ENCODE results near the gene CLDN19.

Gene CLDN19, protein sequence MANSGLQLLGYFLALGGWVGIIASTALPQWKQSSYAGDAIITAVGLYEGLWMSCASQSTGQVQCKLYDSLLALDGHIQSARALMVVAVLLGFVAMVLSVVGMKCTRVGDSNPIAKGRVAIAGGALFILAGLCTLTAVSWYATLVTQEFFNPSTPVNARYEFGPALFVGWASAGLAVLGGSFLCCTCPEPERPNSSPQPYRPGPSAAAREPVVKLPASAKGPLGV

DNA sequence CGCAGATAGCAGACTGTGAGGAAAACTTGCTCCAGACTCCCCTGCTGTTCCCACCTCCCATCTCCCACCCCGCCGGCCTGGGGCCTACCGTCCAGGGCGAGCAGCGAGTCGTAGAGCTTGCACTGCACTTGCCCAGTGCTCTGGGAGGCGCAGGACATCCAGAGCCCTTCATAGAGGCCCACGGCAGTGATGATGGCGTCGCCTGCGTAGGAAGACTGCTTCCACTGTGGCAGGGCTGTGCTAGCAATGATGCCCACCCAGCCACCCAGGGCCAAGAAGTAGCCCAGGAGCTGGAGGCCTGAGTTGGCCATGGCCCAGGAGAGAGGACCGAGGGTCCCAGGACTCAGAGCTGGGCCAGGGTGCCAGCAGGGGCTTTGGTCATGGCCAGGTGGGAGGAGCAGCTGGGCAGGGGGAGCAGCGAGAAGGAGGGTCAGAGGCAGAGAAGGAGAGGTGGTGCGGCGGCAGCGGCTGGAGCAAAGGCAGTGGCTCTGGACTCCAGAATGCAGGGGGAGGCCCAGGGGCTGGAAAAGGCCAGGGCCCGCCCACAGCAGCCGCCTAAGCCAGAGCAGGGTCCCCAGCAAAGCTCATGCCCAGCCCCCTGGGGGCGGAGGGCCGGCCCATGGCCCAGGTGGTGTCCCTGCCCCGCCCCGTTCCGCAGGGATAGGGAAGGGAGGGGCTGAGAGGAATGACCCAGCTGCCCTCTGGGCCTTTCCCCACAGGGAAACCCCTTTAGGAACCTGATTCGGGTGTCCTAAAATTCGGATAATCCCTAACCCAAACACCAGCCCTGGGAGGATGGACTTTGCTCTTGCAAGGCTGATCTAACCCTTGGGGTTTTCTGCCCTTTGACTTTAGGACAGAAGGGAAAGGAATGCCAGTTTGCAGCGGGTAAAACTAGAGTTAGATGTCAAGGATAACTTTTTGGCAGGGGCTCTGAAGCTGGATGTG is at the start of gene CLDN19:
Gene CLDN19 (minus strand): TSS at position 484 of the 948 bp plus-strand sequence. CDS start 173 bp downstream, at position 311.
- TF ChIP-seq EZH2phosphoT487 (IDR thresholded peaks at IDR 0.05; ENCODE audit: low read depth) = no peak
- TF ChIP-seq, protein P1, sequence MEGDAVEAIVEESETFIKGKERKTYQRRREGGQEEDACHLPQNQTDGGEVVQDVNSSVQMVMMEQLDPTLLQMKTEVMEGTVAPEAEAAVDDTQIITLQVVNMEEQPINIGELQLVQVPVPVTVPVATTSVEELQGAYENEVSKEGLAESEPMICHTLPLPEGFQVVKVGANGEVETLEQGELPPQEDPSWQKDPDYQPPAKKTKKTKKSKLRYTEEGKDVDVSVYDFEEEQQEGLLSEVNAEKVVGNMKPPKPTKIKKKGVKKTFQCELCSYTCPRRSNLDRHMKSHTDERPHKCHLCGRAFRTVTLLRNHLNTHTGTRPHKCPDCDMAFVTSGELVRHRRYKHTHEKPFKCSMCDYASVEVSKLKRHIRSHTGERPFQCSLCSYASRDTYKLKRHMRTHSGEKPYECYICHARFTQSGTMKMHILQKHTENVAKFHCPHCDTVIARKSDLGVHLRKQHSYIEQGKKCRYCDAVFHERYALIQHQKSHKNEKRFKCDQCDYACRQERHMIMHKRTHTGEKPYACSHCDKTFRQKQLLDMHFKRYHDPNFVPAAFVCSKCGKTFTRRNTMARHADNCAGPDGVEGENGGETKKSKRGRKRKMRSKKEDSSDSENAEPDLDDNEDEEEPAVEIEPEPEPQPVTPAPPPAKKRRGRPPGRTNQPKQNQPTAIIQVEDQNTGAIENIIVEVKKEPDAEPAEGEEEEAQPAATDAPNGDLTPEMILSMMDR (IDR thresholded peaks at IDR 0.05; ENCODE audit: low read depth, low read length) = no peak
- no peak within 1 kb of the TSS for H3K27ac ChIP-seq (ENCODE audit: low read length)
- H3K4me2 ChIP-seq (ENCODE audit: low read length) = no peak within 1 kb of the TSS
- no peaks in the 10 kb centered on the region for H3K79me2 ChIP-seq (ENCODE audit: low read length)
- H3K9me3 ChIP-seq (ENCODE audit: insufficient read depth, low read length) = no peaks in the 10 kb centered on the region
- H2AFZ ChIP-seq (ENCODE audit: low read depth, low read length) = no peak within 1 kb of the TSS
- no peaks in the 10 kb centered on the region for H4K20me1 ChIP-seq (ENCODE audit: insufficient read depth, low read length)
- no peak within 1 kb of the TSS for H3K9ac ChIP-seq (ENCODE audit: low read length)
- H3K4me1 ChIP-seq (ENCODE audit: low read length) = peaks cover 7% of the 10 kb centered on the region
- H3K4me3 ChIP-seq (ENCODE audit: low read length) = no peak within 1 kb of the TSS
- no peaks in the 10 kb centered on the region for H3K36me3 ChIP-seq (replicated peaks; ENCODE audit: low read depth, low read length)
- no peaks in the 10 kb centered on the region for H3K27me3 ChIP-seq (ENCODE audit: low read depth, low read length)

DNA sequence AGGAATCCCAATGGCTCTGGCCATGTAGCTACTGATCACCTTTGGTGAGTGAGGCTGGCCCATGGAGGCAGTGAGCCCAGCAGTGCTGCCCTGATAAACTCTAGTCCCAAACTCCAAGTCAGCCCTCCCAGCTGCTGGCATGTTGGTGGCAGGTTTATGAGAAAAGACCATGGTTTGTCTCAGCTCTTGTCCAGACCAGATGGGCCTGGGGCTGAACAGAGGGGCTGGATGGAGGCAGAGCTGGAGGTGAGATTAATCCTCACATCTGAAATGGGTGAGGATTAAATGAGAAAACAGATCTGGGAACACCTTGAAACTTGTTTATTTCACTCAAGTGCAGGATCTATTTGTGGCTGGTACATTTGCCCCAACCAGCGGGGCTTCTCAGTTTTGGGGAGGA is 48.0 kb upstream of the CLDN19 start:
- H2AFZ ChIP-seq (ENCODE audit: low read depth, low read length) = no peak overlapping the region
- H3K4me2 ChIP-seq (ENCODE audit: low read length) = no peak overlapping the region
- no peaks in the 10 kb centered on the region for H3K9me3 ChIP-seq (ENCODE audit: insufficient read depth, low read length)
- H3K4me3 ChIP-seq (ENCODE audit: low read length) = no peak overlapping the region
- no peaks in the 10 kb centered on the region for H4K20me1 ChIP-seq (ENCODE audit: insufficient read depth, low read length)
- no peaks in the 10 kb centered on the region for H3K79me2 ChIP-seq (ENCODE audit: low read length)
- no peaks in the 10 kb centered on the region for H3K27me3 ChIP-seq (ENCODE audit: low read depth, low read length)
- H3K4me1 ChIP-seq (ENCODE audit: low read length) = no peaks in the 10 kb centered on the region
- H3K36me3 ChIP-seq (replicated peaks; ENCODE audit: low read depth, low read length) = no peaks in the 10 kb centered on the region
- no peak overlapping the region for H3K27ac ChIP-seq (ENCODE audit: low read length)
- no peak overlapping the region for H3K9ac ChIP-seq (ENCODE audit: low read length)
- TF ChIP-seq, protein P1 (IDR thresholded peaks at IDR 0.05; ENCODE audit: low read depth, low read length) = no peak
- TF ChIP-seq EZH2phosphoT487 (IDR thresholded peaks at IDR 0.05; ENCODE audit: low read depth) = no peak

DNA sequence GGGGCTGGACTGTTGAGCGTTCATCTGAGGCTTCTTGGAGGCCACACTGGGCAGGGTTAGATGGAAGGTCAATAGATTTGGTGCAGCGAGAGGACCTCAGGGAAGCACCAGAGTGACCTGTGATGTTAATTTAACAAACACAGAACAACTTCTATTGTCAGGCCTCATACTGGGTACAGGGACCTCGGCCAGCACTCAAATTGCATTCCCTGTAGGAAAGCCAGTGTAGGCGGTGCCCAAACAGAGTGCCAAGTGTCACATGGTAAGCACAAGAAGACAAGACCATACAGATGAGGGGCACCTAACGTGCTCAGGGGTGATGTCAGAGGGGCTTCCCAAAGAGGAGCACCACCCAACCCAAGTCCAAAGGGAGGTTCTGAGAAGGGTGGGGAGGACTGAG is 46.1 kb upstream of the CLDN19 start:
- H3K36me3 ChIP-seq (replicated peaks; ENCODE audit: low read depth, low read length) = no peaks in the 10 kb centered on the region
- no peaks in the 10 kb centered on the region for H4K20me1 ChIP-seq (ENCODE audit: insufficient read depth, low read length)
- H3K9me3 ChIP-seq (ENCODE audit: insufficient read depth, low read length) = no peaks in the 10 kb centered on the region
- no peak overlapping the region for H3K27ac ChIP-seq (ENCODE audit: low read length)
- no peaks in the 10 kb centered on the region for H3K27me3 ChIP-seq (ENCODE audit: low read depth, low read length)
- H3K4me2 ChIP-seq (ENCODE audit: low read length) = no peak overlapping the region
- TF ChIP-seq, protein P1 (IDR thresholded peaks at IDR 0.05; ENCODE audit: low read depth, low read length) = no peak
- no peak for TF ChIP-seq EZH2phosphoT487 (IDR thresholded peaks at IDR 0.05; ENCODE audit: low read depth)
- H3K9ac ChIP-seq (ENCODE audit: low read length) = no peak overlapping the region
- no peak overlapping the region for H2AFZ ChIP-seq (ENCODE audit: low read depth, low read length)
- no peak overlapping the region for H3K4me3 ChIP-seq (ENCODE audit: low read length)
- no peaks in the 10 kb centered on the region for H3K4me1 ChIP-seq (ENCODE audit: low read length)
- H3K79me2 ChIP-seq (ENCODE audit: low read length) = no peaks in the 10 kb centered on the region

Data from OCI-LY3 (cell line).